ENCODE data around the gene PTPRM. TPM values are rescaled to one million over a fixed set of nuclear protein-coding genes. Genes with fewer than 3 reads are reported as not detected.

Gene PTPRM
- total RNA-seq, 2 donors from 2014 or later = 7.5 to 19.2 TPM

GRCh38 chr18:7926526-7926925 is 359.4 kb downstream of the PTPRM start:
- ATAC-seq = no peak
- H3K9me3 Mint-ChIP-seq = no peaks in the 10 kb centered on the region
- H3K27ac Mint-ChIP-seq = no peak overlapping the region
- no peak overlapping the region for H3K4me3 Mint-ChIP-seq
- H3K27me3 Mint-ChIP-seq = no peaks in the 10 kb centered on the region
- peaks cover 5% of the 10 kb centered on the region for H3K36me3 Mint-ChIP-seq
- no peak for DNase-seq (ENCODE audit: low spot score)
- no peaks in the 10 kb centered on the region for H3K4me1 Mint-ChIP-seq (ENCODE audit: low read depth in 2 of 2)

- H3K4me1 Mint-ChIP-seq (ENCODE audit: low read depth in 2 of 2) = no peaks in the 10 kb centered on the region
- no peaks in the 10 kb centered on the region for H3K36me3 Mint-ChIP-seq
- no peaks in the 10 kb centered on the region for H3K9me3 Mint-ChIP-seq
- no peak for ATAC-seq
- no peak overlapping the region for H3K27ac Mint-ChIP-seq
- DNase-seq (ENCODE audit: low spot score) = no peak
- no peaks in the 10 kb centered on the region for H3K27me3 Mint-ChIP-seq
- no peak overlapping the region for H3K4me3 Mint-ChIP-seq
Observed at GRCh38 chr18:7927119-7927518, 360.0 kb downstream of the PTPRM start.

GRCh38 chr18:7931763-7932162 is 364.6 kb downstream of the PTPRM start:
- H3K27ac Mint-ChIP-seq = no peak overlapping the region
- no peaks in the 10 kb centered on the region for H3K27me3 Mint-ChIP-seq
- no peak overlapping the region for H3K4me3 Mint-ChIP-seq
- DNase-seq (ENCODE audit: low spot score) = no peak
- no peaks in the 10 kb centered on the region for H3K9me3 Mint-ChIP-seq
- no peaks in the 10 kb centered on the region for H3K36me3 Mint-ChIP-seq
- no peaks in the 10 kb centered on the region for H3K4me1 Mint-ChIP-seq (ENCODE audit: low read depth in 2 of 2)
- ATAC-seq = no peak

- H3K27me3 Mint-ChIP-seq = no peaks in the 10 kb centered on the region
- no peak overlapping the region for H3K4me3 Mint-ChIP-seq
- ATAC-seq (no peak), DNase-seq (ENCODE audit: low spot score) (no peak)
- no peak overlapping the region for H3K27ac Mint-ChIP-seq
- H3K9me3 Mint-ChIP-seq = peaks cover 4% of the 10 kb centered on the region
- H3K36me3 Mint-ChIP-seq = no peaks in the 10 kb centered on the region
- H3K4me1 Mint-ChIP-seq (ENCODE audit: low read depth in 2 of 2) = no peaks in the 10 kb centered on the region
Observed at GRCh38 chr18:7937268-7937667, 370.2 kb downstream of the PTPRM start.

- Mint-ChIP-seq H3K27ac (no peak overlapping the region), H3K27me3 (no peaks in the 10 kb centered on the region), H3K9me3 (peaks cover 7% of the 10 kb centered on the region), H3K36me3 (no peaks in the 10 kb centered on the region), H3K4me1 (ENCODE audit: low read depth in 2 of 2) (peaks cover 3 to 9% of the 10 kb centered on the region in 2 donors), H3K4me3 (no peak overlapping the region)
- DNase-seq (ENCODE audit: low spot score) = no peak
- ATAC-seq = no peak
Observed at GRCh38 chr18:7939521-7939920, 372.4 kb downstream of the PTPRM start.

GRCh38 chr18:7940379-7940778 is 373.3 kb downstream of the PTPRM start:
- H3K27ac Mint-ChIP-seq = no peak overlapping the region
- peaks cover 7% of the 10 kb centered on the region for H3K9me3 Mint-ChIP-seq

GRCh38 chr18:7940971-7941370 is 373.9 kb downstream of the PTPRM start:
- no peak for ATAC-seq
- peaks cover 3 to 13% of the 10 kb centered on the region in 2 donors for H3K4me1 Mint-ChIP-seq (ENCODE audit: low read depth in 2 of 2)
- H3K27ac Mint-ChIP-seq = no peak overlapping the region
- no peak overlapping the region for H3K4me3 Mint-ChIP-seq
- H3K9me3 Mint-ChIP-seq = peaks cover 7% of the 10 kb centered on the region
- no peaks in the 10 kb centered on the region for H3K27me3 Mint-ChIP-seq
- DNase-seq (ENCODE audit: low spot score) = no peak
- H3K36me3 Mint-ChIP-seq = no peaks in the 10 kb centered on the region

More at GRCh38 chr18:7940379-7940778, 373.3 kb downstream of the PTPRM start:
- ATAC-seq (no peak), DNase-seq (ENCODE audit: low spot score) (no peak)
- H3K36me3 Mint-ChIP-seq = no peaks in the 10 kb centered on the region
- no peak overlapping the region for H3K4me3 Mint-ChIP-seq
- no peaks in the 10 kb centered on the region for H3K27me3 Mint-ChIP-seq
- peaks cover 3 to 9% of the 10 kb centered on the region in 2 donors for H3K4me1 Mint-ChIP-seq (ENCODE audit: low read depth in 2 of 2)

GRCh38 chr18:7941533-7941932 is 374.4 kb downstream of the PTPRM start:
- Mint-ChIP-seq H3K36me3 (no peaks in the 10 kb centered on the region), H3K27ac (no peak overlapping the region), H3K9me3 (peaks cover 7% of the 10 kb centered on the region), H3K4me1 (ENCODE audit: low read depth in 2 of 2) (peaks cover 3 to 19% of the 10 kb centered on the region in 2 donors), H3K4me3 (no peak overlapping the region), H3K27me3 (no peaks in the 10 kb centered on the region)
- DNase-seq (ENCODE audit: low spot score) = no peak
- no peak for ATAC-seq

GRCh38 chr18:7945882-7946281 is 378.8 kb downstream of the PTPRM start:
- Mint-ChIP-seq H3K9me3 (peaks cover 3% of the 10 kb centered on the region), H3K4me1 (ENCODE audit: low read depth in 2 of 2) (peaks cover 6 to 20% of the 10 kb centered on the region in 2 donors), H3K4me3 (peak overlapping the region; percentile 26), H3K27ac (peak overlapping the region in 1 of 2 donors; percentile 6), H3K36me3 (no peaks in the 10 kb centered on the region), H3K27me3 (no peaks in the 10 kb centered on the region)
- ATAC-seq (peak in 1 of 2 donors; percentile 49), DNase-seq (ENCODE audit: low spot score) (no peak)

- peak overlapping the region; percentile 26 for H3K4me3 Mint-ChIP-seq
- H3K9me3 Mint-ChIP-seq = peaks cover 3% of the 10 kb centered on the region
- no peaks in the 10 kb centered on the region for H3K36me3 Mint-ChIP-seq
- no peaks in the 10 kb centered on the region for H3K27me3 Mint-ChIP-seq
- H3K27ac Mint-ChIP-seq = peak overlapping the region in 1 of 2 donors; percentile 6
- H3K4me1 Mint-ChIP-seq (ENCODE audit: low read depth in 2 of 2) = peaks cover 6 to 20% of the 10 kb centered on the region in 2 donors
- DNase-seq (ENCODE audit: low spot score) (no peak), ATAC-seq (peak in 1 of 2 donors; percentile 48)
Observed at GRCh38 chr18:7946734-7947377, 379.7 kb downstream of the PTPRM start.

GRCh38 chr18:7950380-7951136 is 383.4 kb downstream of the PTPRM start:
- ATAC-seq (peak in 1 of 2 donors; percentile 69), DNase-seq (ENCODE audit: low spot score) (no peak)
- no peak overlapping the region for H3K27ac Mint-ChIP-seq
- peaks cover 3 to 11% of the 10 kb centered on the region in 2 donors for H3K4me1 Mint-ChIP-seq (ENCODE audit: low read depth in 2 of 2)
- H3K36me3 Mint-ChIP-seq = no peaks in the 10 kb centered on the region
- no peaks in the 10 kb centered on the region for H3K9me3 Mint-ChIP-seq
- no peak overlapping the region for H3K4me3 Mint-ChIP-seq
- H3K27me3 Mint-ChIP-seq = no peaks in the 10 kb centered on the region

GRCh38 chr18:7953095-7953958 is 386.2 kb downstream of the PTPRM start:
- Mint-ChIP-seq H3K27me3 (no peaks in the 10 kb centered on the region), H3K36me3 (no peaks in the 10 kb centered on the region), H3K4me3 (peak overlapping the region; percentile 49), H3K9me3 (no peaks in the 10 kb centered on the region), H3K27ac (peak overlapping the region in 1 of 2 donors; percentile 68), H3K4me1 (ENCODE audit: low read depth in 2 of 2) (peaks cover 2 to 17% of the 10 kb centered on the region in 2 donors)
- ATAC-seq (peak in 1 of 2 donors; percentile 77), DNase-seq (ENCODE audit: low spot score) (no peak)

GRCh38 chr18:7954238-7954637 is 387.1 kb downstream of the PTPRM start:
- ATAC-seq (no peak), DNase-seq (ENCODE audit: low spot score) (no peak)
- Mint-ChIP-seq H3K27ac (peak overlapping the region in 1 of 2 donors; percentile 68), H3K36me3 (no peaks in the 10 kb centered on the region), H3K4me1 (ENCODE audit: low read depth in 2 of 2) (peaks cover 5 to 20% of the 10 kb centered on the region in 2 donors), H3K4me3 (peak overlapping the region; percentile 49), H3K9me3 (no peaks in the 10 kb centered on the region), H3K27me3 (no peaks in the 10 kb centered on the region)

Measured in natural killer cell treated with Interleukin-12 subunit alpha and Interleukin-12 subunit beta and Interleukin-15 and Interleukin-18, amount 100 ng/mL, for 72 hours (primary cell).